Pancreas (tissue), 10 donors: ENCODE data around the gene SLC41A2. TPM values are rescaled to one million over a fixed set of nuclear protein-coding genes. Genes with fewer than 3 reads are reported as not detected.
A peak's percentile ranks its signal among the peaks of the same experiment; 100 is the strongest.

ENCODE experiments used
- ATAC-seq, 4 donors: fragments of 200-7000 bp; cut with Tn5 transposase; one replicate each; pipeline versions ENCODE4 v1.8.0 to v1.9.1; 2020; ENCODE audit warnings: mild to moderate bottlenecking in 4 of 4, moderate library complexity in 4 of 4
- DNase-seq, 6 donors: peaks; one replicate each; pipeline ENCODE4 v3.0.0-alpha.2; 2020
- FAIRE-seq: peaks from 2 replicates; lab custom pipeline; 2012; peaks lifted over from hg19 to GRCh38; lab: Jason Lieb, UNC
- H3K27ac ChIP-seq, 4 donors: fragments of 200-600 bp; sonication (generic); 1 replicate in 3 of 4; 2 replicates in 1 of 4; pipeline versions ENCODE4 v1.5.0 to v1.8.0; 2020
- H3K27me3 ChIP-seq, 4 donors: fragments of 200-600 bp; one replicate each; pipeline ENCODE4 v1.8.0; 2021
- H3K36me3 ChIP-seq, 3 donors: fragments of 200-600 bp; sonication (generic) in 1 of 3; one replicate each; pipeline versions ENCODE4 v1.5.0 to v1.8.0; 2020 to 2021
- H3K4me1 ChIP-seq, 3 donors: fragments of 200-600 bp; one replicate each; pipeline ENCODE4 v1.8.0; 2021
- H3K4me3 ChIP-seq, 4 donors: fragments of 200-600 bp; sonication (generic) in 2 of 4; one replicate each; pipeline versions ENCODE4 v1.5.0 to v1.8.0; 2020 to 2021
- H3K9me3 ChIP-seq, 4 donors: fragments of 200-600 bp; one replicate each; pipeline ENCODE4 v1.8.0; 2021
- WGBS, 2 donors: extraction: QIAGEN DNeasy Blood & Tissue Kit; methylation state at CpG; one replicate each; pipeline ENCODE4 v1.1.7; 2013; 5-methylcytosine and 5-hydroxymethylcytosine counted together
- intact Hi-C, 3 donors: fragments of 100-400 bp; cut with DNase I; formaldehyde crosslinking; loops; one replicate each; pipeline versions ENCODE4 v1.11.1 to v1.14.2; 2022
- polyA plus RNA-seq, 2 donors: library from polyadenylated mRNA; stranded (reverse); fragments of 200-250 nt; gene quantifications; one replicate each; pipeline ENCODE4 v1.2.3, GENCODE V29; 2013
- total RNA-seq, 6 donors: library from RNA; stranded (reverse); fragmentation: NEBNext Ultra II Directional in 4 of 6; extraction: Animal tissue kit (Norgen Biotek cat#: 25700) in 4 of 6; gene quantifications; one replicate each; pipeline versions ENCODE4 v1.2.1 to v1.2.4, GENCODE V29; 2021 to 2023
- TF ChIP-seq, protein P1 (sequence below), 4 donors: fragments of 200-600 bp; sonication (generic) in 3 of 4; IDR thresholded peaks; one replicate each; pipeline versions ENCODE4 v1.5.0 to v1.8.0; 2021; ENCODE audit warnings: antibody characterized with exemption in 4 of 4
- donor health status: healthy with polysubstance abuse.
- donor health status: DM: no; HTN: no; CAD: no; lungs with moderate emphysema.
- donor health status: DM: no; HTN: no; CAD: no.
- donor health status: control.
- donor health status: control.
- donor health status: Bipolar disorder and iron deficiency.
- donor health status: DM: yes; HTN: yes; CAD: no.
- donor health status: DM: no; HTN: no; CAD: no.
- donor health status: DM: no; HTN: no; CAD: no.
- donor health status: DM: yes; HTN: yes; CAD: no.

Gene SLC41A2
- total and polyA plus RNA-seq, 8 donors, result 6.3 to 41.9 (median 27.3) TPM

DNA sequence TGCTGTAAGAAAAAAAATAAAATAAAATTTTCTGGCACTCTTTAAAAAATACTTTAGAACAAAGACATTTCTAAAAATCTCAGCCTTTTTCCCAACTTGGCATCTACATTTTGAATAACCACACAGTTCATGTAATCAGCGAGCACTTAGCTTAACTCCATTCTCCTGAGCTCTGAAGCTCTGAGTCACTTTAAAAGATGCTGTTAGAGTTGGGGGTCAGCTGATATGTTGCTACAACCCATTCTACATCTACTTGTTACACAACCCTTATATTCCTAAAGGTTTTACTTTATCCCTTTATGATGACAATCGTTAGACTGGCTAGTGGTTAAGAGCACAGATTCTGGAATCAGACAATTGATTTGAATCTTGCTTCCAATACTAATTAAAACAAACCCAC lies 48.3 kb downstream of the SLC41A2 start:
- TF ChIP-seq, protein P1, sequence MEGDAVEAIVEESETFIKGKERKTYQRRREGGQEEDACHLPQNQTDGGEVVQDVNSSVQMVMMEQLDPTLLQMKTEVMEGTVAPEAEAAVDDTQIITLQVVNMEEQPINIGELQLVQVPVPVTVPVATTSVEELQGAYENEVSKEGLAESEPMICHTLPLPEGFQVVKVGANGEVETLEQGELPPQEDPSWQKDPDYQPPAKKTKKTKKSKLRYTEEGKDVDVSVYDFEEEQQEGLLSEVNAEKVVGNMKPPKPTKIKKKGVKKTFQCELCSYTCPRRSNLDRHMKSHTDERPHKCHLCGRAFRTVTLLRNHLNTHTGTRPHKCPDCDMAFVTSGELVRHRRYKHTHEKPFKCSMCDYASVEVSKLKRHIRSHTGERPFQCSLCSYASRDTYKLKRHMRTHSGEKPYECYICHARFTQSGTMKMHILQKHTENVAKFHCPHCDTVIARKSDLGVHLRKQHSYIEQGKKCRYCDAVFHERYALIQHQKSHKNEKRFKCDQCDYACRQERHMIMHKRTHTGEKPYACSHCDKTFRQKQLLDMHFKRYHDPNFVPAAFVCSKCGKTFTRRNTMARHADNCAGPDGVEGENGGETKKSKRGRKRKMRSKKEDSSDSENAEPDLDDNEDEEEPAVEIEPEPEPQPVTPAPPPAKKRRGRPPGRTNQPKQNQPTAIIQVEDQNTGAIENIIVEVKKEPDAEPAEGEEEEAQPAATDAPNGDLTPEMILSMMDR (IDR thresholded peaks at IDR 0.05), result no peak
- peak in 2 of 4 donors; percentile 26 to 51 for ATAC-seq
- 90 to 94% methylated on average over 2 of the region's 2 CpGs for WGBS, 2 donors

More for the DNA sequence above, 48.3 kb downstream of the SLC41A2 start:
- intact Hi-C loops, result no loop called here
- DNase-seq, result no peak
- Histone ChIP-seq H3K9me3 (no peaks in the 10 kb centered on the region), H3K27ac (no peak overlapping the region), H3K4me1 (no peaks in the 10 kb centered on the region), H3K4me3 (no peak overlapping the region), H3K27me3 (no peaks in the 10 kb centered on the region), H3K36me3 (no peaks in the 10 kb centered on the region)
- FAIRE-seq, result no peak

Other genes starting within 250 kb of the SLC41A2 start
- 10 to 100 TPM; 12.9 to 21.5 (median 15.1) TPM for gene NOPCHAP1, start 28.0 kb upstream of the SLC41A2 start, total RNA-seq
- 1 to 10 TPM; 7.2 to 7.6 TPM for gene NOPCHAP1, start 28.0 kb upstream of the SLC41A2 start, polyA plus RNA-seq
- gene ALDH1L2, start 126.2 kb upstream of the SLC41A2 start, total RNA-seq, result 10 to 100 TPM; 32.2 to 90.9 (median 34.7) TPM
- 1 to 10 TPM; 6.0 TPM for gene ALDH1L2, start 126.2 kb upstream of the SLC41A2 start, polyA plus RNA-seq
- 10 to 100 TPM; 14.6 to 33.0 (median 19.1) TPM for gene WASHC4, start 149.4 kb upstream of the SLC41A2 start, total RNA-seq
- gene WASHC4, start 149.4 kb upstream of the SLC41A2 start, polyA plus RNA-seq, result 10 to 100 TPM in 1 of 2 donors, 1 to 10 TPM in 1; 8.9 to 13.9 TPM